Psoas muscle (tissue), 8 donors: ENCODE data around the gene SYVN1. TPM values are rescaled to one million over a fixed set of nuclear protein-coding genes. Genes with fewer than 3 reads are reported as not detected.

Source experiments
- ATAC-seq, 4 donors: fragments of 200-7000 bp; cut with Tn5 transposase; one replicate each; pipeline ENCODE4 v1.9.1; 2020; ENCODE audit warnings: moderate library complexity in 3 of 4, mild to moderate bottlenecking in 2 of 4
- DNase-seq, 2 donors: peaks; one replicate each; pipeline ENCODE4 v3.0.0-alpha.2; 2020
- H3K27ac ChIP-seq: fragments of 200-600 bp; one replicate; pipeline ENCODE4 v1.8.0; 2022
- H3K27me3 ChIP-seq, 3 donors: fragments of 200-600 bp in 1 of 3; one replicate each; pipeline versions ENCODE4 v1.6.1 to v1.8.0; 2013 to 2022; ENCODE audit warnings: low read length in 2 of 3, mild to moderate bottlenecking in 2 of 3, moderate library complexity in 1 of 3; ENCODE audit not compliant: insufficient read depth in 3 of 3
- H3K36me3 ChIP-seq, 2 donors: fragments of 200-600 bp in 1 of 2; one replicate each; pipeline versions ENCODE4 v1.6.1 to v1.8.0; 2013 to 2022; ENCODE audit warnings: low read depth in 1 of 2, mild to moderate bottlenecking in 1 of 2, moderate library complexity in 1 of 2; ENCODE audit not compliant: insufficient read depth in 1 of 2
- H3K4me1 ChIP-seq: fragments of 200-600 bp; one replicate; pipeline ENCODE4 v1.8.0; 2022
- H3K4me3 ChIP-seq: fragments of 200-600 bp; one replicate; pipeline ENCODE4 v1.8.0; 2022; ENCODE audit warnings: mild to moderate bottlenecking
- H3K9me3 ChIP-seq: fragments of 200-600 bp; one replicate; pipeline ENCODE4 v1.8.0; 2022
- WGBS, 3 donors: extraction: QIAGEN DNeasy Blood & Tissue Kit; methylation state at CpG; one replicate each; pipeline versions ENCODE4 v1.1.6 to v1.1.7; 2013; 5-methylcytosine and 5-hydroxymethylcytosine counted together
- intact Hi-C, 2 donors: fragments of 100-400 bp; cut with DNase I; formaldehyde crosslinking; loops; one replicate each; pipeline versions ENCODE4 v1.11.0 to v1.14.2; 2022
- polyA plus RNA-seq, 3 donors: library from polyadenylated mRNA; stranded (reverse); fragments of 200-250 nt; gene quantifications; one replicate each; pipeline ENCODE4 v1.2.3, GENCODE V29; 2013
- total RNA-seq, 4 donors: library from RNA; stranded (reverse); fragmentation: NEBNext Ultra II Directional in 2 of 4; extraction: Animal tissue kit (Norgen Biotek cat#: 25700) in 2 of 4; gene quantifications; one replicate each; pipeline versions ENCODE4 v1.2.1 to v1.2.4, GENCODE V29; 2021 to 2023
- TF ChIP-seq, protein P1 (sequence below): fragments of 200-600 bp; IDR thresholded peaks from one replicate; pipeline ENCODE4 v1.8.0; 2022; ENCODE audit warnings: antibody characterized with exemption
- donor health status: healthy with polysubstance abuse.
- donor health status: DM: no; HTN: no; CAD: no; lungs with moderate emphysema.
- donor health status: Bipolar disorder and iron deficiency.
- donor health status: healthy.
- donor health status: DM: yes; HTN: yes; CAD: no.
- donor health status: DM: no; HTN: no; CAD: no.
- donor health status: DM: no; HTN: no; CAD: no.
- donor health status: DM: yes; HTN: yes; CAD: no.

SYVN1 gene
- total and polyA plus RNA-seq, 7 donors: 20.2 to 56.1 (median 29.3) TPM

GRCh38 chr11:65135633-65136145, 1.4 kb upstream of the SYVN1 start:
- H3K27me3 ChIP-seq: no peaks in the 10 kb centered on the region
- intact Hi-C loops: loop anchor here in 1 of 2 donors (2.0 kb wide), 1 partner anchor 45 kb away; the partner anchor contains the start of gene CAPN1
- WGBS, 3 donors: 48 to 59% (median 52%) methylated on average over 11 of the region's 11 CpGs
- H3K9me3 ChIP-seq: no peaks in the 10 kb centered on the region
- TF ChIP-seq, protein P1, sequence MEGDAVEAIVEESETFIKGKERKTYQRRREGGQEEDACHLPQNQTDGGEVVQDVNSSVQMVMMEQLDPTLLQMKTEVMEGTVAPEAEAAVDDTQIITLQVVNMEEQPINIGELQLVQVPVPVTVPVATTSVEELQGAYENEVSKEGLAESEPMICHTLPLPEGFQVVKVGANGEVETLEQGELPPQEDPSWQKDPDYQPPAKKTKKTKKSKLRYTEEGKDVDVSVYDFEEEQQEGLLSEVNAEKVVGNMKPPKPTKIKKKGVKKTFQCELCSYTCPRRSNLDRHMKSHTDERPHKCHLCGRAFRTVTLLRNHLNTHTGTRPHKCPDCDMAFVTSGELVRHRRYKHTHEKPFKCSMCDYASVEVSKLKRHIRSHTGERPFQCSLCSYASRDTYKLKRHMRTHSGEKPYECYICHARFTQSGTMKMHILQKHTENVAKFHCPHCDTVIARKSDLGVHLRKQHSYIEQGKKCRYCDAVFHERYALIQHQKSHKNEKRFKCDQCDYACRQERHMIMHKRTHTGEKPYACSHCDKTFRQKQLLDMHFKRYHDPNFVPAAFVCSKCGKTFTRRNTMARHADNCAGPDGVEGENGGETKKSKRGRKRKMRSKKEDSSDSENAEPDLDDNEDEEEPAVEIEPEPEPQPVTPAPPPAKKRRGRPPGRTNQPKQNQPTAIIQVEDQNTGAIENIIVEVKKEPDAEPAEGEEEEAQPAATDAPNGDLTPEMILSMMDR: no peak
- peaks cover 30% of the 10 kb centered on the region for H3K4me1 ChIP-seq
- peak overlapping the region; percentile 98 for H3K4me3 ChIP-seq
- no peak for DNase-seq
- no peak for ATAC-seq
- peaks cover 3 to 25% of the 10 kb centered on the region in 2 donors for H3K36me3 ChIP-seq
- H3K27ac ChIP-seq: peak overlapping the region; percentile 96

DNA sequence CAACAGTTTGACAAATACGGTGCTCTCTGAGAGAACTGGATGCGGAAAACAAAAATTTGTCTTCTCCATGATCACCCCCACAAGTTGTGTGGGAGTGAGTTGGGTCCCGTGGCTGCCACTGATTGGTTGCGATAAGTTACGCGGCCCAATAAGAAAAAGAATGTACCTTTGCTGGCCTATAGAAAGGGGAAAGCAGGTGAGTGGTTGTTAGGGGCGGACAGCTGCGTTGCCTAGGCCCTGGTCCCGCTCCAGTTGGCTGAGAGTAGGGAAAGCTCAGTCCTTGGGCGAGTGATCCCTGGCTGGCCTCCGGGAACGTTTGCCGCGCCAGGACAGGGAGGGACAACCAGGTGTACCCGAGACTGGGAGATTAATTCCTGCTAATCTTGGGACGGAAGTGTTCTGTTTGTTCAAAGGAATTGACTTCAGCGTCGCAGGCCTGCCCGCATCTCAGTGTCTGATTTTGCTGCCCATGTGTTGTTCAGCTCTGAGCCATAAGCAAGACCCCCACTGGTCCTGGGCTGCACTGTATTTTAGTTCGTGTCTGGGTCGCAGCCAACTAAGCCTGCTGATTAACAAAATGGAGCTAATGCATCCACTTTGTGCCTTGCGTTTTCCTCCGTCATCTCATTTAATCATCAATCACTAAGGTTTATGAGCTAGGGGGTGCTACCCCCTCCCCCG, 773 bp upstream of the SYVN1 start:
- TF ChIP-seq, protein P1: no peak
- Histone ChIP-seq H3K4me1 (peaks cover 30% of the 10 kb centered on the region), H3K4me3 (peak overlapping the region; percentile 98), H3K27ac (peak overlapping the region; percentile 96), H3K36me3 (peaks cover 3 to 31% of the 10 kb centered on the region in 2 donors), H3K27me3 (no peaks in the 10 kb centered on the region), H3K9me3 (no peaks in the 10 kb centered on the region)
- WGBS, 3 donors: 1 to 2% (median 2%) methylated on average over 23 to 24 of the region's 24 CpGs
- intact Hi-C loops: loop anchor here in 1 of 2 donors (2.0 kb wide), 1 partner anchor 46 kb away; the partner anchor contains the start of gene CAPN1
- DNase-seq: peak; percentile 90 to 97
- ATAC-seq: peak; percentile 88 to 91 (median 90)

DNA sequence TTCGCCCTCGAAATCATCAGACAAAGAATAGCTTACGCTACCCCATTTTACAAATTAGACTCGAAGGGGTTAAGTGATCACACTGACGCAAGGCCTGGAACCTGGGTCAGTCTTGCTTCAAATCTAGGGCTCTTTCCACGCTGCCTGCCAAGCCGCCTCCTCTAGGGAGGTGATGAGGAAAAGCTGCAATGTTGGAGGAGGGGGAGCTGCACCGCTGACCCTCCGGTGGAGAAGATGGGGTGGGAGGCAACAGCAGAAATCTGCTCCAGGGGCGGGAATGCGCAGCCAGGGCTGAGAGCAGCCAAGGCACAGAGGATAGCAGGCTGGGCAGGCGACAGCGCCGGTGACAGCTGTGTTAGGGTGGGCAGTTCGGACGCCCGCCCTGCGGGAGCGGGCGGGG, 595 bp downstream of the SYVN1 start:
- intact Hi-C loops: loop anchor here in 1 of 2 donors (2.0 kb wide), 1 partner anchor 47 kb away; the partner anchor contains the start of gene CAPN1
- no peaks in the 10 kb centered on the region for H3K27me3 ChIP-seq
- peak overlapping the region; percentile 96 for H3K27ac ChIP-seq
- H3K4me1 ChIP-seq: peaks cover 30% of the 10 kb centered on the region
- WGBS, 3 donors: 1 to 2% (median 2%) methylated on average over 18 to 20 of the region's 20 CpGs
- DNase-seq (peak; percentile 69 to 84), ATAC-seq (no peak)
- no peaks in the 10 kb centered on the region for H3K9me3 ChIP-seq
- H3K36me3 ChIP-seq: peaks cover 3 to 45% of the 10 kb centered on the region in 2 donors
- H3K4me3 ChIP-seq: peak overlapping the region; percentile 98
- TF ChIP-seq, protein P1: no peak

GRCh38 chr11:65132988-65133700, 1.2 kb downstream of the SYVN1 start:
- DNase-seq (no peak), ATAC-seq (no peak)
- H3K4me1 ChIP-seq: peaks cover 30% of the 10 kb centered on the region
- peak overlapping the region; percentile 96 for H3K27ac ChIP-seq
- TF ChIP-seq, protein P1: no peak
- WGBS, 3 donors: 40 to 43% (median 42%) methylated on average over 18 of the region's 18 CpGs
- H3K4me3 ChIP-seq: peak overlapping the region; percentile 98
- H3K9me3 ChIP-seq: no peaks in the 10 kb centered on the region
- peaks cover 3 to 51% of the 10 kb centered on the region in 2 donors for H3K36me3 ChIP-seq
- H3K27me3 ChIP-seq: no peaks in the 10 kb centered on the region
- intact Hi-C loops: no loop called here
